Activated CD4-positive, alpha-beta T cell treated with anti-CD3 and anti-CD28 coated beads, Interleukin-2, amount 10 ng/mL, durations not matched to agents 24 days and 14 days (primary cell): ENCODE data around the gene NDUFS1. TPM values are rescaled to one million over a fixed set of nuclear protein-coding genes. Genes with fewer than 3 reads are reported as not detected.
"Not testable (repeated sequence)": the region's sequence is repeated elsewhere in the genome, so short reads cannot be mapped to it uniquely, and the experiment has no call there.

Experiments used
- DNase-seq: peaks from one replicate; pipeline ENCODE4 v3.0.0; 2022
- H3K27ac Mint-ChIP-seq: one replicate; pipeline ENCODE4 v1.8.0; 2022; ENCODE audit warnings: mild to moderate bottlenecking, mixed read lengths
- H3K27me3 Mint-ChIP-seq: one replicate; pipeline ENCODE4 v1.8.0; 2022; ENCODE audit warnings: mixed read lengths
- H3K36me3 Mint-ChIP-seq: one replicate; pipeline ENCODE4 v1.8.0; 2022; ENCODE audit warnings: low read depth, mild to moderate bottlenecking, mixed read lengths
- H3K4me1 Mint-ChIP-seq: one replicate; pipeline ENCODE4 v1.8.0; 2021; ENCODE audit warnings: mixed read lengths
- H3K4me3 Mint-ChIP-seq: one replicate; pipeline ENCODE4 v1.8.0; 2022; ENCODE audit warnings: mild to moderate bottlenecking, moderate library complexity, mixed read lengths
- H3K9me3 Mint-ChIP-seq: one replicate; pipeline ENCODE4 v1.8.0; 2021; ENCODE audit warnings: mixed read lengths
- intact Hi-C: fragments of 100-400 bp; cut with micrococcal nuclease; formaldehyde crosslinking; loops from one replicate; pipeline ENCODE4 v1.15.1; 2023
- total RNA-seq: library from RNA; stranded (reverse); gene quantifications from 2 replicates; pipeline ENCODE4 v1.2.3, GENCODE V29; 2022

NDUFS1 gene
- 81.5 and 82.6 TPM in 2 replicates for total RNA-seq

DNA sequence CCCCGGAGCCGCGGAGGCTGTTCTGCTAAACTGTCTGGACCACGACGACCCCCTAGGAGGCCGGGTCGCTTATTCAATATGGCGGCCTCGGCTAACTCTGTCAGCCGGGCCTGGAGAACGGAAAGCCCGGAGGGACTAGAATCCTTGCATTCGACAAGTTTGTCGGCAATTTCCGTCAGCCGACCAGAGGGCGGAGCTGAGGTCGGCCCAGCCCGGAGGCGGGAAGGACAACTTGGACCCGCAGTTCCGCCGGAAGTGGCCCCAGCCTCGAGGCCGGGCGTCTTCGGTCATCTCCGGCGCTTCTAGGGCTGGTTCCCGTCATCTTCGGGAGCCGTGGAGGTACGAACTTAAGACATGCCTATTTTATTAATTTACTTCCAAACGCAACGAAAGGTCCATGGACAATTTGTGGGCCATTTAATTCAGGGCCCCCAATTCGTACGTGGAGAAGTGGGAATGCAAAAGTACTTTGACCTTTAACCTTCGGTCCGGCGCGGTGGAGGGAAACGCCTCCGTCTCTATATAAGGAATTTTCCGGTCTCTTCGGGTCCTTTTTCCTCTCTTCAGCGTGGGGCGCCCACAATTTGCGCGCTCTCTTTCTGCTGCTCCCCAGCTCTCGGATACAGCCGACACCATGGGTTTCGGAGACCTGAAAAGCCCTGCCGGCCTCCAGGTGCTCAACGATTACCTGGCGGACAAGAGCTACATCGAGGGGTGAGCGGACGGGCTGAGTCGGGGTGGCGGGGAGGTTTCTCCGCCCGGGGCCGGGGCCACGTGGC is at the start of gene NDUFS1, which contains the start of gene EEF1B2:
NDUFS1 (minus strand) TSS at position 99 of the 779 bp plus-strand sequence. CDS start 5,766 bp downstream, outside the sequence.
EEF1B2 (plus strand) TSS at position 550 of the 779 bp plus-strand sequence; CDS start at position 635, 85 bp downstream.
- peak; percentile 99 for DNase-seq
- Mint-ChIP-seq H3K27me3 (no peaks in the 10 kb centered on the region), H3K4me3 (peak within 1 kb of the TSS; percentile 97), H3K9me3 (no peaks in the 10 kb centered on the region), H3K36me3 (peaks cover 58% of the 10 kb centered on the region), H3K4me1 (peaks cover 38% of the 10 kb centered on the region), H3K27ac (peak within 1 kb of the TSS; percentile 99)
- intact Hi-C loops, result loop anchor here (1.0 to 5.0 kb wide), 5 partner anchors 73 to 605 kb away; partner anchors contain the start of genes ADAM23, FASTKD2, INO80D and MDH1B

DNA sequence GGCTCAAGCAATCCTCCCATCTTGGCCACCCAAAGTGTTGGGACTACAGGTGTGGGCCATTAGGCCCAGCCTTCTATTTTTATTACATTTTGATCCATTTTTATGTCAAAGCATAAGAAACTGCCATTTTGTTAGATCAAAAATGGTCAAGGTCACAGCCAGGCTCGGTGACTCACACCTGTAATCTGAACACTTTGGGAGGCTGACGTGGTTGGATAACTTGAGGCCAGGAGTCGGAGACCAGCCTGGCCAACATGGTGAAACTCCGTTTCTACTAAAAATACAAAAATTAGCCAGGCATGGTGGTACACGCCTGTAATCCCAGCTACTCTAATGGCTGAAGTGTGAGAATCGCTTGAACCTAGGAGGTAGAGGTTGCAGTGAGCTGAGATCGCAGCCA is 49.7 kb upstream of the NDUFS1 start:
- Mint-ChIP-seq H3K27me3 (peaks cover 11% of the 10 kb centered on the region), H3K36me3 (no peaks in the 10 kb centered on the region), H3K27ac (no peak overlapping the region), H3K9me3 (no peaks in the 10 kb centered on the region), H3K4me3 (no peak overlapping the region), H3K4me1 (peaks cover 2% of the 10 kb centered on the region)
- intact Hi-C loops, result no loop called here
- DNase-seq, result no peak

DNA sequence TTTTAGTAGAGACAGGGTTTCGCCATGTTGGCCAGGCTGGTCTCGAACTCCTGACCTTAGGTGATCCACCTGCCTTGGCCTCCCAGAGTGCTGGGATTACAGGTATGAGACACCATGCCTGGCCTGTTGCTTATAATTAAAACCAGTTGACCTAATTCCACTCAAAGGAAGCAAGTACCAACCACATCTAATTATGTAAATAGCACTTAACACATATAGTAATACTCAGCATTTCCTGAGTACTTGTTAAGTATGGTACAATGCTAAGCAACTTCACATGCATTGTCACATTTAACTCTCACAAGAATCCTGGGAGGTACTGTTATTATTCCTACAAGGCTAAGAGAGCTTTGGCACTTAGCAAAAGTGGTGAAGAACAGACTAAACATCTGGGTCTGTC is 48.1 kb upstream of the NDUFS1 start:
- H3K9me3 Mint-ChIP-seq, H3K36me3 Mint-ChIP-seq, H3K4me3 Mint-ChIP-seq, intact Hi-C loops, H3K27me3 Mint-ChIP-seq, DNase-seq, H3K4me1 Mint-ChIP-seq, H3K27ac Mint-ChIP-seq: not testable (repeated sequence)

DNA sequence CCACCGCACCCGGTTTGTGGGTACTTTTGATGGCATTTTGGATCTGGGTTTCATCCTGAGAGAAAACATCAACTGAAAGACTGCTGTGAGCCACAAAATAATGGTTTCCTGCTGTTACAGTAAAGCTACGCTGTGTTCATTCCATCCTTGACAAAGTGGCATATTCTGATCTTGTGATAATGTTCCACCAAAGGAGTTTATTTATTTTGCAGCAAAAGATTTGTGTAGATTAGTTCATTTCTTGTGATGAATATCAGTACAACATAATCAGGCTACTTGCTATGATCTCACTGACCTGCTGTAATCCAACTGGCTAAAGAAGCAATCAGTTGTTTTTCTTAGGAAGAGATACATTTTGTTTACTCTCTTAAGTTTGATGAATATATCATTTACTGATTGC is 45.5 kb upstream of the NDUFS1 start:
- H3K27me3 Mint-ChIP-seq, result peaks cover 4% of the 10 kb centered on the region
- no peaks in the 10 kb centered on the region for H3K36me3 Mint-ChIP-seq
- no peaks in the 10 kb centered on the region for H3K9me3 Mint-ChIP-seq
- H3K4me3 Mint-ChIP-seq, result no peak overlapping the region
- no peak for DNase-seq
- intact Hi-C loops, result no loop called here
- peaks cover 2% of the 10 kb centered on the region for H3K4me1 Mint-ChIP-seq
- no peak overlapping the region for H3K27ac Mint-ChIP-seq

DNA sequence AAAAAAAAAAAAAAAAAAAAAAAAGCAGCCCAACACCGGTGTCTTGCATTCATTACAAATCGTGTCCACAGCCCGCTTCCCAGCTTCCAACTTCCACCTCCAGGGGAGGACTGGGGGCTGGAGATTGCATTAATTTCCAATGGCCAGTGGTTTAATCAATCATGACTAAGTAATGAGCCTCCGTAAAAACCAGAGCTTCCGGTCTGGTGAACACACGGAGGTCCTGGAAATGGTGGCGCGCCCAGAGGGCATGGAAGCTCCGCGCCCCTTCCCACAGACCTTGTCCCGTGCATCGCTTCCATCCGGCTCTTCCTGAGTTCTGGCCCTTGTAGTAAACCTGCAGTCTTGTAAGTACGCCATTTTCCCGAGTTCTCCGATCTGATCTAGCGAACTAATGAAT is 44.1 kb upstream of the NDUFS1 start:
- H3K36me3 Mint-ChIP-seq, result no peaks in the 10 kb centered on the region
- intact Hi-C loops, result no loop called here

DNA sequence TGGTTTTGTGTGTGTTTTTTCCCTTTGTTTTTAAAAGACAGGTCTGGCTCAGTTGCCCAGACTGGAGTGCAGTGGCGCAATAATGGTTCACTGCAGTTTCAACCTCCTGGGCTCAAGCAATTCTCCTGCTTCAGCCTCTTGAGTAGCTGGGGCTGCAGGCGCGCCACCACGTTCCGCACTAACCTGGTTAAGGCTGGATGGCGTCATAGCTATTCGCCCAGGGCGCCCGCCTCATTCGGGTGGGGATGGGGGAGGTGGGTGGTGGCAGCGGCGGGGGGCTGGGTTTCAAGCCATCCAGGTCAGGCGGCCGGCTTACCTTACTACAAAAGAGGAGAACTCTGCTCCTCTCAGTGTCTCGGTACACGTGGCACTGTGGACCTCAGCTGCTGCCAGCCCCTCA is 43.2 kb upstream of the NDUFS1 start:
- Mint-ChIP-seq H3K9me3 (no peaks in the 10 kb centered on the region), H3K4me1 (peaks cover 2% of the 10 kb centered on the region), H3K27me3 (peaks cover 7% of the 10 kb centered on the region), H3K36me3 (no peaks in the 10 kb centered on the region), H3K4me3 (no peak overlapping the region), H3K27ac (no peak overlapping the region)
- no peak for DNase-seq
- intact Hi-C loops, result no loop called here

More for the DNA sequence above, 44.1 kb upstream of the NDUFS1 start:
- Mint-ChIP-seq H3K4me1 (peaks cover 2% of the 10 kb centered on the region), H3K4me3 (no peak overlapping the region), H3K27me3 (peaks cover 5% of the 10 kb centered on the region), H3K27ac (no peak overlapping the region), H3K9me3 (no peaks in the 10 kb centered on the region)
- DNase-seq, result no peak

DNA sequence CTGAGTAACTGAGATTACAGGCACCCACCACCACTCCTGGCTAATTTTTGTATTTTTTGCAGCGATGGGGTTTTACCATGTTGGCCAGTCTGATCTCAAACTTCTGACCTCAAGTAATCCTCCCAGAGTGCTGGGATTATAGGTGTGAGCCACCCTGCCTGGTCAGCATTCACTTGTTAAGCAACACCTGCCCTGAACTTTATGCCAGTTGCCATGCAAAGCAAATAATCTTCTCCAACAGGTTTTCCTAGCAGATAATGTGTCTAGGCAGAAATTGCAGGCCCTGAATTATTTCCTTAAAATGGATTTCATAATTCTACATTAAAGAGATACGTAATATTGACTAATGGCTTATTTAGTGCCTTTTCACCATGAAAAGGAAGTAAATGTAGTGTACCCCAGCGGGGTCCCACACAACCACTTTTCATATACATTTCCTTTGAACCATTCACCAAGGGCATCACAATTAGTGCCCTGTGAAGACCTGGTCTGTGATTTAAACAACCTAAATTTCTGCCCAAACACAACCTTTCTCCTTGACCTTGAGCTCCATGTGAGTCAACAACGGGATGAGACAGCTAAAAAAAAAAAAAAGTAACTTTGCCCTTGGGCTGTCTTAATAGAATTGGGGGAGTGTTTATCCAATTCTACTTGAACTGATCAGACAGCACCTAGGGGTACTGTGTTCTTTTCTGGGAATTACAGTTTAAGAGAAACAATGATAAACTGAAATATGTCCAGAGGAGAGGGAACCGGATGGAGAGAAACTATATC is 42.0 kb upstream of the NDUFS1 start:
- intact Hi-C loops, result no loop called here
- Mint-ChIP-seq H3K9me3 (no peaks in the 10 kb centered on the region), H3K4me3 (no peak overlapping the region), H3K36me3 (no peaks in the 10 kb centered on the region), H3K27me3 (peaks cover 9% of the 10 kb centered on the region), H3K4me1 (peaks cover 2% of the 10 kb centered on the region), H3K27ac (no peak overlapping the region)
- no peak for DNase-seq

DNA sequence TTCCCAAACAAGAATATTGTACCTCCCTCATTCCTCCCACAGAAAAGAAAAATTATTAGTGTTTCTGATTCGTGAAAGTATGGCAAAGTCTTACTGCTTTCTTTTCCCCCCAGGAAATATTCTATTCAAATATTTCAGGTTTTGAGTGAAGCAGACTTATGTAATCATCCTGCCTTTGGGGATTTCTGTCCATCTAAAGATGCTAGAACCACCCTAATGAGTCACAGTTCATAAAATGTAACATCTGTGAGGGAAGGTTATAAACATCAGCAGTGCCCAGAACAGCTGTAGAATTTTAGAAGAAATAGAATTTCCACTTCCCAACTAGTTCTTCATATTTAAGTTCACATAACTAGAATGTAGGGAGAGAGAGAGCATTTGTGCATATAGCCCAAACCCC is 39.4 kb upstream of the NDUFS1 start:
- no peak overlapping the region for H3K4me3 Mint-ChIP-seq
- no peaks in the 10 kb centered on the region for H3K9me3 Mint-ChIP-seq
- no peak overlapping the region for H3K27ac Mint-ChIP-seq
- DNase-seq, result no peak
- H3K36me3 Mint-ChIP-seq, result no peaks in the 10 kb centered on the region
- peaks cover 16% of the 10 kb centered on the region for H3K27me3 Mint-ChIP-seq
- no peaks in the 10 kb centered on the region for H3K4me1 Mint-ChIP-seq
- intact Hi-C loops, result no loop called here

DNA sequence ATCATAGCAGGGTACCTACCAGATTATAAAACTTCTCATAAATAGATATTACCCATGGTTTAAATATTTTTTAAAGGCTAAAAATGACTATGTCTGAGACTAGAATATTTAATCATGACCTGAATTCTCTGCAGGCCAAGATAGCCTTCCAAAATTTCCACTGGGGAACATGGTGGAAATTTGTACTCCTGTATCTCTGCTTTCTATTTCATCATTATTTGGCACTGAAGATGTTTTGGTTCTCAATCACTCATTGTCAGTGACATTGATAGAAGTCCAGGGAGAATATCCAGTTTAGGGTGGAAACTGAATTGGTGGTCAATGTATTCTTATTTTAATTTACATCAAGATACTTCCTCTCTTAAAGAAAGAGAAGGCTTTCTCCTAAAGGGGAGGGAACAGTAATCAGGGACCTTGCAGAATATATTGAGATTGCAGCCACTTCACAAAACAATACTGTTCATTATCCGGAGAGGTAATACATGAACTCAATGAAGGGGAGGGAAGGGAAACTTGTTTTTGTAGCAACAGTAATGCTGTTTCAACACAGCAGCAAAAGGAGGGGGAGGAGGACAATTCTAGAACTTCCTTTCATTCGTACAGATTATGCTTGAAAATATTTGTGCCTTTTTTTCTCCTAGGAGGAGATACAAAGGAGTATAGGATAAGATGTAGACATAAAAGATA is 34.6 kb upstream of the NDUFS1 start:
- Mint-ChIP-seq H3K4me3 (no peak overlapping the region), H3K36me3 (no peaks in the 10 kb centered on the region), H3K9me3 (no peaks in the 10 kb centered on the region), H3K27me3 (peaks cover 28% of the 10 kb centered on the region), H3K4me1 (no peaks in the 10 kb centered on the region), H3K27ac (no peak overlapping the region)
- intact Hi-C loops, result no loop called here
- no peak for DNase-seq

DNA sequence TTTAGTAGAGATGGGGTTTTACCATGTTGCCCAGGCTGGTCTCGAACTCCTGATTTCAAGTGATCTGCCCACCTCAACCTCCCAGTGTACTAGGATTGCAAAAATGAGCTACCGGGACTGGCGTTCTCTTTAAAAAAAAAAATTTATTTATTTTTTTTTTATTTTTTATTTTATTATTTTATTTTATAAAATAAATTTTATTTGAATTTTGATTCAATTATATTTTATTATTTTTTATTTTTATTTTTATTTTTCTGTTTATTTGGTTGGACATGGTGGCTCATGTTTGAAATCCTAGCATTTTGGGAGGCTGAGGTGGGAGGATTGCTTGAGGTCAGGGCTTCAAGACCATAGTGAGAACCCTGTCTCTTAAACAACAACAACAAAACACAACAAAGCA is 32.9 kb upstream of the NDUFS1 start:
- no peak for DNase-seq
- intact Hi-C loops, result no loop called here
- H3K27me3 Mint-ChIP-seq, result peaks cover 26% of the 10 kb centered on the region
- no peaks in the 10 kb centered on the region for H3K9me3 Mint-ChIP-seq
- no peak overlapping the region for H3K27ac Mint-ChIP-seq
- no peaks in the 10 kb centered on the region for H3K4me1 Mint-ChIP-seq
- H3K4me3 Mint-ChIP-seq, result no peak overlapping the region
- H3K36me3 Mint-ChIP-seq, result no peaks in the 10 kb centered on the region

DNA sequence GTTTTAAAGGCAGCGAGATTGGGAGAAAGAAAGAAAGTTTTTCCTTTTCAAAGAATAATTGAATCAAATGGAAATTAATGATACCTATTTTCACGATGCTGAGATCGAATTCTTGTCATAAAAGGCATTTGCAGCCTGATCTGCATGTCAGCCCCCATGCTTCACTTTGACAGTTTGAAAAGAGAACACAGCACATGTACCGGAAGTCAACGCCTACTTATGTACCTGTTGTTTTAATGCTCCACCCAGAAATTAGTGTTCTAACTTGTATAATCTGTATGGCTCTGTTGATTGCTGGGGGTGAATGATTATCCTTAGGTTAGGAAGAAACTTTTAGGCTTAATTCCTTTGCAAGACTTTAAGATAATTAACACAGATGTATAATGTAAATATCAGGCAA is 31.4 kb upstream of the NDUFS1 start:
- Mint-ChIP-seq H3K9me3 (no peaks in the 10 kb centered on the region), H3K4me3 (no peak overlapping the region), H3K36me3 (no peaks in the 10 kb centered on the region), H3K4me1 (no peaks in the 10 kb centered on the region), H3K27me3 (peaks cover 27% of the 10 kb centered on the region), H3K27ac (no peak overlapping the region)
- intact Hi-C loops, result no loop called here
- DNase-seq, result no peak

DNA sequence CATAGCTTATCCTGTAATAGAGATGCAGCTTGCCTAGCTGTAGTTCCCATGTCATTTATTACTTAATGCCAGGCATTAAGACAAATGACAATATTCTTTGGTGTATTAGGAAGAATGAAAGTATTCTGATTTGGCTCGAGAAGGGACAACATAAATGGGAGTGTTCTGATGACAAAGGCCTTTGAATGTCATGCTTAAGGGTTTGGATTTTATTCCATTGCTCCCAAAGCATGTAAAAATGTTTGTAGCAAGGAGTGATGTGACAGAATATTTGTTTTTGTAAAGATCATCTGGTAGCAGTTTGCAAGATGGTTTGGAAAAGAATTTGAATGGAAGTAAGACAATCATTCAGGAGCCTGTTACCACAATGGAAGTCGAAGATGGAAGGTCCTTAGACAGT is 30.9 kb upstream of the NDUFS1 start:
- no peak for DNase-seq
- Mint-ChIP-seq H3K36me3 (no peaks in the 10 kb centered on the region), H3K27ac (no peak overlapping the region), H3K4me1 (no peaks in the 10 kb centered on the region), H3K9me3 (no peaks in the 10 kb centered on the region), H3K27me3 (peaks cover 24% of the 10 kb centered on the region), H3K4me3 (no peak overlapping the region)
- intact Hi-C loops, result no loop called here

DNA sequence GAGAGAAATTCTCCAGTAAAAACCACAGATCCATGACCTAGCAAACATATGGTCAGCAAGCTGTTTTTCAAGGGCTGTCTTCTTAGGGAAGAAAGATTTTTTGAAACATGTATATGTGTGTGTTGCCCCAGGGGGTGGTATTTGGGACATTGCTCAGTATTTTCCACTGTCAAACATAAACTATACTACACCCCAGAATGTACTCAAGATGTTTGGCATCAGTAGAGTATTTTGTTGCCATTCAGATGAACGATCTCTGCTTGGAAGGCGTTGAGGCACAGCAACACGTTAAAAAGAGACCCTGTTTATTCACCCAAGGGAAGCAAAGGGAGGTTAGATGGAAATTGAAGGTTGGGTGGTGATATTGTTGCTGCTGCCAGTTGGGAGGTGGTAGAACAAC is 30.4 kb upstream of the NDUFS1 start:
- Mint-ChIP-seq H3K27me3 (peaks cover 23% of the 10 kb centered on the region), H3K4me3 (no peak overlapping the region), H3K36me3 (no peaks in the 10 kb centered on the region), H3K27ac (no peak overlapping the region), H3K4me1 (no peaks in the 10 kb centered on the region), H3K9me3 (no peaks in the 10 kb centered on the region)
- intact Hi-C loops, result no loop called here
- DNase-seq, result no peak

DNA sequence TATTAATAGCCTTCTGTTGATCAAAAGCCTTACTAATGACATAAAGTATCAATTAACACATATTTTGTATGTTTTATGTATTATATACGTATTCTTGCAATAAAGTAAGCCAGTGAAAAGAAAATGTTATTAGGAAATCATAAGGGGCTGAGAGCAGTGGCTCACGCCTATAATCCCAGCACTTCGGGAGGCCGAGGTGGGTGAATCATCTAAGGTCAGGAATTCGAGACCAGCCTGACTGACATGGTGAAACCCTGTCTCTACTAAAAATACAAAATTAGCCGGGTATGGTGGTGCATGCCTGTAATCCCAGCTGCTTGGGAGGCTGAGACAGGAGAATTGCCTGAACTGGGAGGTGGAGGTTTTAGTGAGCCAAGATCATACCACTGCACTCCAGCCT is 22.3 kb upstream of the NDUFS1 start:
- H3K36me3 Mint-ChIP-seq, H3K27me3 Mint-ChIP-seq, H3K9me3 Mint-ChIP-seq, DNase-seq, intact Hi-C loops, H3K27ac Mint-ChIP-seq, H3K4me3 Mint-ChIP-seq, H3K4me1 Mint-ChIP-seq: not testable (repeated sequence)
